Keratinocyte (primary cell): ENCODE measurements around the gene SLC17A7. TPM values are rescaled to one million over a fixed set of nuclear protein-coding genes. Genes with fewer than 3 reads are reported as not detected.
A peak's percentile ranks its signal among the peaks of the same experiment; 100 is the strongest.

Source experiments
- DNase-seq: peaks from one replicate; pipeline ENCODE4 v3.0.0-alpha.2; 2011; ENCODE audit warnings: low read depth, missing footprints, low spot score
- FAIRE-seq: peaks from 2 replicates; lab custom pipeline; 2011; peaks lifted over from hg19 to GRCh38; lab: Jason Lieb, UNC
- H2AFZ ChIP-seq: 2 replicates; pipeline ENCODE4 v1.6.0; 2012; ENCODE audit warnings: low read length, control low read depth, inconsistent platforms; ENCODE audit not compliant: control insufficient read depth
- H3K27ac ChIP-seq: 2 replicates; pipeline ENCODE4 v1.5.1; 2011; ENCODE audit warnings: low read length; ENCODE audit not compliant: control insufficient read depth, insufficient read depth
- H3K27me3 ChIP-seq: 3 replicates; pipeline ENCODE4 v1.6.0; 2011; ENCODE audit warnings: low read length; ENCODE audit not compliant: control insufficient read depth, insufficient read depth; ENCODE audit errors: extremely low read depth
- H3K36me3 ChIP-seq, 2 experiments: 2 replicates in 1 of 2; 3 replicates in 1 of 2; pipeline ENCODE4 v1.5.1; 2011; ENCODE audit warnings: low read length in 2 of 2, mild to moderate bottlenecking in 1 of 2; ENCODE audit not compliant: control insufficient read depth in 2 of 2, insufficient read depth in 2 of 2; ENCODE audit errors: extremely low read depth in 1 of 2
- H3K4me1 ChIP-seq: 3 replicates; pipeline ENCODE4 v1.5.1; 2011; ENCODE audit warnings: low read length; ENCODE audit not compliant: control insufficient read depth, insufficient read depth; ENCODE audit errors: extremely low read depth
- H3K4me2 ChIP-seq: 3 replicates; pipeline ENCODE4 v1.6.0; 2011; ENCODE audit warnings: low read depth, low read length; ENCODE audit not compliant: control insufficient read depth, insufficient read depth; ENCODE audit errors: extremely low read depth
- H3K4me3 ChIP-seq, 3 experiments: fragments of 200-600 bp in 1 of 3; sonication (generic) in 1 of 3; 2 replicates in 2 of 3; 3 replicates in 1 of 3; pipeline ENCODE4 v1.5.1; 2011 to 2016; ENCODE audit warnings: low read length in 3 of 3, mild to moderate bottlenecking in 3 of 3, control low read depth in 2 of 3, inconsistent platforms in 1 of 3, low read depth in 1 of 3, mixed read lengths in 1 of 3, mixed run types in 1 of 3, moderate library complexity in 1 of 3; ENCODE audit not compliant: control insufficient read depth in 2 of 3, insufficient read depth in 2 of 3; ENCODE audit errors: extremely low read depth in 1 of 3
- H3K79me2 ChIP-seq: 2 replicates; pipeline ENCODE4 v1.6.0; 2012; ENCODE audit warnings: low read length; ENCODE audit not compliant: control insufficient read depth, insufficient read depth
- H3K9ac ChIP-seq: 3 replicates; pipeline ENCODE4 v1.6.0; 2011; ENCODE audit warnings: low read length; ENCODE audit not compliant: control insufficient read depth, insufficient read depth; ENCODE audit errors: extremely low read depth
- H3K9me1 ChIP-seq: 3 replicates; pipeline ENCODE4 v1.6.0; 2011; ENCODE audit warnings: low read length; ENCODE audit not compliant: control insufficient read depth, insufficient read depth; ENCODE audit errors: extremely low read depth
- H3K9me3 ChIP-seq: 2 replicates; pipeline ENCODE4 v1.5.1; 2012; ENCODE audit warnings: low read depth, low read length; ENCODE audit not compliant: control insufficient read depth
- H4K20me1 ChIP-seq: 3 replicates; pipeline ENCODE4 v1.6.0; 2011; ENCODE audit warnings: low read length; ENCODE audit not compliant: control insufficient read depth, insufficient read depth; ENCODE audit errors: extremely low read depth
- CTCF ChIP-seq, 3 experiments: IDR thresholded peaks in 1 of 3; conservative IDR thresholded peaks in 1 of 3; optimal IDR thresholded peaks in 1 of 3; 2 replicates in 2 of 3; 3 replicates in 1 of 3; pipeline versions ENCODE3 to v1.5.1; 2011; ENCODE audit warnings: low read length in 3 of 3, mild to moderate bottlenecking in 3 of 3, moderate library complexity in 2 of 3, control low read depth in 1 of 3, inconsistent platforms in 1 of 3; ENCODE audit not compliant: insufficient read depth in 2 of 3; ENCODE audit errors: extremely low read depth in 1 of 3
- EZH2 ChIP-seq: IDR thresholded peaks from one replicate; pipeline ENCODE4 v1.6.1; 2012; ENCODE audit warnings: inconsistent platforms, mild to moderate bottlenecking, low read length, moderate library complexity
- dilution Hi-C: fragments of 300-500 bp; cut with MboI; formaldehyde crosslinking; loops from one replicate; pipeline ENCODE4 v1.7.0; 2020; ENCODE audit warnings: low sequenced_read_pairs; ENCODE audit not compliant: extremely low pct_ligation_motif_present
- polyA plus RNA-seq, 5 experiments: library from polyadenylated mRNA; depleted of rRNA in 3 of 5; stranded (reverse) in 3 of 5; stranded (forward) in 1 of 5; unstranded in 1 of 5; fragments of >200 nt; gene quantifications; 1 replicate in 1 of 5; 2 replicates in 3 of 5; 3 replicates in 1 of 5; pipeline versions ENCODE4 v1.2.1 to v1.2.3, GENCODE V29; 2011 to 2012; ENCODE audit warnings: missing spikeins in 2 of 5, low read depth in 1 of 5, low replicate concordance in 1 of 5

Gene SLC17A7
- polyA plus RNA-seq, 1 donor (not counting 4 experiments of a cell fraction or from before 2014, with no cell fraction given) = 0.04 TPM

- H3K27ac ChIP-seq = peak overlapping the region; percentile 13
- TF ChIP-seq EZH2 = no peak
- peak; percentile 54 to 98 (median 83) for TF ChIP-seq CTCF (optimal IDR thresholded peaks at IDR 0.05 in 1 of 3, IDR thresholded peaks at IDR 0.05 in 1 of 3, conservative IDR thresholded peaks at IDR 0.05 in 1 of 3; ENCODE audit: extremely low read depth in 1 of 3, insufficient read depth in 2 of 3, low read length in 3 of 3)
- peaks cover 39% of the 10 kb centered on the region for H3K27me3 ChIP-seq
- peak overlapping the region; percentile 53 to 79 (median 65) for H3K4me3 ChIP-seq
- dilution Hi-C loops = no loop called here
- peak overlapping the region; percentile 79 for H3K9ac ChIP-seq
- no peaks in the 10 kb centered on the region for H3K79me2 ChIP-seq
- peak overlapping the region; percentile 95 for H2AFZ ChIP-seq
- DNase-seq (peak; percentile 73), FAIRE-seq (peak; percentile 49)
- peaks cover 7% of the 10 kb centered on the region for H3K4me1 ChIP-seq
- no peaks in the 10 kb centered on the region for H3K9me1 ChIP-seq
- H3K4me2 ChIP-seq = peak overlapping the region; percentile 82
- H4K20me1 ChIP-seq = no peaks in the 10 kb centered on the region
- H3K36me3 ChIP-seq = peaks cover 0 to 9% of the 10 kb centered on the region in 2 experiments
- H3K9me3 ChIP-seq = no peaks in the 10 kb centered on the region
Observed at GRCh38 chr19:49443366-49444099, 2.2 kb upstream of the SLC17A7 start.

- Histone ChIP-seq H3K36me3 (peaks cover 0 to 5% of the 10 kb centered on the region in 2 experiments), H3K4me2 (peak overlapping the region; percentile 82), H3K9ac (peak overlapping the region; percentile 79), H4K20me1 (no peaks in the 10 kb centered on the region), H3K4me3 (peak overlapping the region; percentile 53 to 79 (median 65)), H3K4me1 (peaks cover 7% of the 10 kb centered on the region), H3K9me1 (no peaks in the 10 kb centered on the region), H3K79me2 (no peaks in the 10 kb centered on the region), H3K27me3 (peaks cover 46% of the 10 kb centered on the region), H2AFZ (peak overlapping the region; percentile 95), H3K9me3 (no peaks in the 10 kb centered on the region), H3K27ac (peak overlapping the region; percentile 13)
- FAIRE-seq (no peak), DNase-seq (peak; percentile 69)
- dilution Hi-C loops = no loop called here
- no peak for TF ChIP-seq CTCF (optimal IDR thresholded peaks at IDR 0.05 in 1 of 3, IDR thresholded peaks at IDR 0.05 in 1 of 3, conservative IDR thresholded peaks at IDR 0.05 in 1 of 3; ENCODE audit: extremely low read depth in 1 of 3, insufficient read depth in 2 of 3, low read length in 3 of 3)
- no peak for TF ChIP-seq EZH2
Observed at GRCh38 chr19:49442771-49443365, 1.5 kb upstream of the SLC17A7 start.
